Measurements from ENCODE around the gene LDAH.
"Not testable (repeated sequence)": the region's sequence is repeated elsewhere in the genome, so short reads cannot be mapped to it uniquely, and the experiment has no call there.

Gene LDAH

GRCh38 chr2:20793944-20794343 is 29.0 kb downstream of the LDAH start:
- in situ Hi-C loops (cut with HindIII; ENCODE audit: low sequenced_read_pairs): not testable (repeated sequence)

GRCh38 chr2:20781656-20782265 is 41.1 kb downstream of the LDAH start:
- in situ Hi-C loops (cut with HindIII; ENCODE audit: low sequenced_read_pairs): no loop called here

- in situ Hi-C loops (cut with HindIII; ENCODE audit: low sequenced_read_pairs): no loop called here
Observed at GRCh38 chr2:20771299-20771698, 51.6 kb downstream of the LDAH start.

GRCh38 chr2:20766798-20767644 is 55.9 kb downstream of the LDAH start:
- in situ Hi-C loops (cut with HindIII; ENCODE audit: low sequenced_read_pairs): no loop called here

DNA sequence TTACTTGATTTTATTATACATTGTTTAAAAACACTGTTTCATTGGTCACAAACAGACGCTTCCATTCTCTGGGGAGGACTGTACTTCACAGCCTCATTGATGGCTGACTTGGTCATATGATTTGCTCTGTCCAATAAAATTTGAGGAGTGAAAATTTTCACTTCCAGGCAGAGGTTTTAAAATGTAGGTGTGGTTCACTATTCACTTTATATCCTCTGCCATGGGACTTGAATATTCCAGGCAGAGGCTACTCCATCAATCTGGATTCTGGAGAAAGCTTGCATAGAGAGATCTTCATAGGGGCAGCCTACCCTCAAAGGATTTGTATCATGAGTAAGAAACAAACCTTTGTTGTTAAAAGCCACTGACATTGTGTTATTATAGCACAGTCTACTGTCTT is 56.7 kb downstream of the LDAH start:
- in situ Hi-C loops (cut with HindIII; ENCODE audit: low sequenced_read_pairs): no loop called here

DNA sequence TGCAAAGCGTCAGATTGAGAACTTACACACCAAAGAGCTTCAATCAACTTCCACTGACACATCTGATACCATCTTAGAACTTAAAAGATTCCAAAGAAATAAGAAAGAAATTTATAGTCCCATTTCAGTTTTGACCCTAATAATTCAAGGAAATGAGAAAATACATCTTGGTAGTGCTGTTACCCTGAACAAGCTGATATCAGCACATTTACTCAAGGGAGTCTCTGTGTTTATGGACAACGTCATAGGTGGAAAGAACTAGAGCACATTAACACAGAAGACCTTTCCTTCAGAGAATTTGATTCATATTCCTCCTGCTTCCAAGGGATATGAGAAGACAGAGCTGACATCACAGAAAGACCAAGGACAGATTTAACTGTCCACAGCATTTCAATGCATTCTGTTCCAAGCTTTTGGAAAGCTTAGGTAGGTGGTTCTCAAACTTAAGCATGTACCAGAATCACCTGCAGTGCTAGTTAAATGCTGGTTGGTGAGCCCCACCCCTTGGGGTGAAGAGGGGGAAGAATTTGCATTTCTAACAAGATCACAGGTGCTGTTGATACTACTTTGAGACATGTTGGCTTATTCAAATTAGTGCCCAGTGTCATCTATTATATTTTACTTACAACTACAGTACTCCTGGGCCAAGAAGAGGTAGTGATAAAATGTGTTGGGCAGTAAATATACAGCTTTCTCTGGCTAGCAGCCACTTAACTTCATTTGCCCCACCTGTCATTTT is 59.8 kb downstream of the LDAH start:
- in situ Hi-C loops (cut with HindIII; ENCODE audit: low sequenced_read_pairs): no loop called here

- in situ Hi-C loops (cut with HindIII; ENCODE audit: low sequenced_read_pairs): loop anchor here (5.0 kb wide), 1 partner anchor 38 kb away; no protein-coding TSS in a partner anchor
Observed at GRCh38 chr2:20759487-20759886, 63.4 kb downstream of the LDAH start.

DNA sequence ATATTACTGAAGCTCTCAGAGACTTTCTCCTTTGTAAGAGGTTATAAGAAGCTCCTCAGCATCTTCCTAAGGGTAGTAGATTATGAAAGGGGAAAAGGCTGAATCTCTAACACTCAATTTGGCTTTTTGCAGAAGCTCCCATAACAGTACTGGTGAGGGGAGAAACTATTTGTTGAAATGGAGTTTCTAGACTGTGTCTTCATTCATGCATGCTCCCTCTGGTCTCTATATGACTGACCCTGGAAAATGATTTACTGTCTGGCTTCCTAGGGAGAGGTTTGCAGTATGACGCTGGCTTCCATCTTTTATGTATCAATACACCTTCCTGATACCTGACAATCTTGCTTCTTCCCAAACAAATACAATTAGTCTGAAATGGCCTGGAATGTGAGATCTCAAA is 63.9 kb downstream of the LDAH start:
- in situ Hi-C loops (cut with HindIII; ENCODE audit: low sequenced_read_pairs): loop anchor here (5.0 kb wide), 1 partner anchor 38 kb away; no protein-coding TSS in a partner anchor

DNA sequence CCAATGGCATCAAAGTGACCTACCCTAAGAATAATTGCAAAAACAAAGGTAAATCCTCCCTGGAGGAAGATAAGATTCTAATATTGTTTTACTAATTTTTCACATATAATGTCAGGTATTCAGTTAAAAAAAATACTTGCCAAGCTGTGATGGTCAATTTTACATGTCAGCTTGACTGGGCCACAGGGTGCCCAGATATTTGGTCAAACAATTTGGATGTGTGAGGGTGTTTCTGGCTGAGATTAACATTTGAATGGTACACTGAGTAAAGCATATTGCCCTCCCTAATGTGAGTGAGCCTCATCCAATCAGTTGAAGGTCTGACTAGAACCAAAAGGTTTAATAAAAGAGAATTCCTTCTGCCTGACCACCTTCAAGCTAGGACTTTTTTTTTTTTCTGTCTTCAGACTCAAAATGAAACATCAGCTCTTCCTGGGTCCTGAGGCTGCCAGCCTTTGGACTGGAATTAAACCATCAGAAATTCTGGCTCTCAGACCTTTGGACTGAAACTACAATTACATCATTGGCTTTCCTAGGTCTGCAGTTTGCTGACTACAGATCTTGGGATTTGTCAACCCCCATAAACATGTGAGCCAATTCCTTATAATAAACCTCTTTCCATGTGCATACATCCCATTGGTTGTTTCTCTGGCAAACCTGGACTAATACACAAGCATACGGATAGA is 65.4 kb downstream of the LDAH start:
- in situ Hi-C loops (cut with HindIII; ENCODE audit: low sequenced_read_pairs): loop anchor here (5.0 kb wide), 1 partner anchor 40 kb away; no protein-coding TSS in a partner anchor

GRCh38 chr2:20755132-20755800 is 67.6 kb downstream of the LDAH start:
- in situ Hi-C loops (cut with HindIII; ENCODE audit: low sequenced_read_pairs): loop anchor here (5.0 kb wide), 1 partner anchor 42 kb away; no protein-coding TSS in a partner anchor

GRCh38 chr2:20752293-20752692 is 70.6 kb downstream of the LDAH start:
- in situ Hi-C loops (cut with HindIII; ENCODE audit: low sequenced_read_pairs): no loop called here

- in situ Hi-C loops (cut with HindIII; ENCODE audit: low sequenced_read_pairs): loop anchor here (5.0 kb wide), 1 partner anchor 60 kb away; no protein-coding TSS in a partner anchor
Observed at GRCh38 chr2:20747317-20747716, 75.6 kb downstream of the LDAH start.

GRCh38 chr2:20745924-20746555 is 76.9 kb downstream of the LDAH start:
- in situ Hi-C loops (cut with HindIII; ENCODE audit: low sequenced_read_pairs): loop anchor here (5.0 kb wide), 1 partner anchor 59 kb away; no protein-coding TSS in a partner anchor

DNA sequence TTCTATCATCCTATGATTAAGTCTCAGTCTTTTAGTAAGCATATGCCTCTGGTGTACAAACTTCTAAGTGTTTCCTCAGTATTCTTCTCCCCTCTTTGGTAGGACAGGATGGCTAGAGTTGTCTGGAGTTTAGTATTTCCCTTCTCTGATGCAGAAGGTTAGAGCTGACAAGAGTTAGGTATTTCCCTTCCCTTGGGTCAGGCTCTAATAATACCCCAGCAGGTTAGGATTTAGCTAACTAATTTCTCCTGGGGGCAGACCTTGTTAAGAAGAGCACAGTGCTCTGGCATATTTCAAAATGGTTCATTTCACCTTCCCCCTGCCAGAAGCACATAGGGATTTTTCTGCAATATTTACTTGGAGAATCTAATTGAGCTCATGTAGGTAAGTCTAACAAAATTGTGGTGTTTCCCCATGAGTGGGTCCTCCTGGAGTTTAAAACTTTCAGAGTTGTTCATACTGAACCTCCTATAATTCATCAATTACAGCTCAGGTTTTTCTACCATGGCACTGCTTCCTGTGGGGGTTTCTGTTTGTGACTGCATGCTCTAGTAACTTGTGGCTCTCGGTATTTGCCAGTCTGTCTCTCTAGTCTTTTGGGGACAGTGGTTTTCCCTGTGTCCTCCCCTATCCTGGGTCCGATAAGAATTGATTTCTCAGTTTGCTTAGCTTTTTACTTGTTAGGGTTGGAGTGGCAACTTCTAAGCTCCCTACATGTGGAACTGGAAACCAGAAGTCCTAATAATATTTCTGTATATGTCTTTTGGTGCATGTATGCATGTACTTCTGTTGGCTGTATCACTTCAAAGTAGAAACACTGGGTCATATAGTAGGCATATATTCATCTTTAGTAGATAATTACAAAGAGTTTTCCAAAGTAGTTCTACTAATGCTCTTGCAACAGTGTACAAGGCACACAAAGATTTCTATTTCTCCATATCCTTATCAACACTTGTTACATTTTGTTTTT is 78.2 kb downstream of the LDAH start:
- in situ Hi-C loops (cut with HindIII; ENCODE audit: low sequenced_read_pairs): loop anchor here (5.0 kb wide), 1 partner anchor 57 kb away; no protein-coding TSS in a partner anchor

- in situ Hi-C loops (cut with HindIII; ENCODE audit: low sequenced_read_pairs): no loop called here
Observed at GRCh38 chr2:20738772-20739171, 84.1 kb downstream of the LDAH start.

- in situ Hi-C loops (cut with HindIII; ENCODE audit: low sequenced_read_pairs): no loop called here
Observed at GRCh38 chr2:20737505-20737904, 85.4 kb downstream of the LDAH start.

- in situ Hi-C loops (cut with HindIII; ENCODE audit: low sequenced_read_pairs): no loop called here
Observed at GRCh38 chr2:20728114-20728758, 94.7 kb downstream of the LDAH start.

- in situ Hi-C loops (cut with HindIII; ENCODE audit: low sequenced_read_pairs): no loop called here
Observed at GRCh38 chr2:20726913-20727312, 96.0 kb downstream of the LDAH start.
